ENCODE data around the gene IGSF9. TPM values are rescaled to one million over a fixed set of nuclear protein-coding genes. Genes with fewer than 3 reads are reported as not detected.

Gene IGSF9
- total RNA-seq, 1 experiment from 2014 or later, result 15.6 TPM

- POLR2A ChIA-PET (ENCODE audit: unreplicated experiment), result no interaction called here
- Histone ChIP-seq H2AFZ (ENCODE audit: low read length) (no peak overlapping the region), H3K27me3 (ENCODE audit: low read length) (peaks cover 8% of the 10 kb centered on the region; the same call in 1 of the 2 replicates), H3K9me3 (ENCODE audit: low read length) (no peaks in the 10 kb centered on the region), H3K4me3 (ENCODE audit: low read length) (no peak overlapping the region), H3K9me2 (replicated peaks; ENCODE audit: low read length) (0 out of 2 replicates have a peak, but pooled peaks cover 5% of the 10 kb centered on the region), H3K79me2 (ENCODE audit: low read length) (no peaks in the 10 kb centered on the region), H3F3A (ENCODE audit: low read length, unreplicated experiment) (no peaks in the 10 kb centered on the region), H4K20me1 (ENCODE audit: low read length) (no peaks in the 10 kb centered on the region), H3K9ac (ENCODE audit: low read length) (no peak overlapping the region), H3K27ac (ENCODE audit: low read length) (no peak overlapping the region), H3K4me2 (ENCODE audit: low read length) (no peak overlapping the region), H3K36me3 (ENCODE audit: low read depth, low read length) (no peaks in the 10 kb centered on the region), H3K4me1 (ENCODE audit: insufficient read depth, low read length) (no peaks in the 10 kb centered on the region)
- DNase-seq (no peak), ATAC-seq (no peak)
- no TSS peak for BruUV-seq (replicated peaks)
- CTCF ChIA-PET, result no interaction called here
- TF ChIP-seq EZH2phosphoT487 (IDR thresholded peaks at IDR 0.05; ENCODE audit: borderline replicate concordance, low read length), result no peak
- TF ChIP-seq EZH2 (IDR thresholded peaks at IDR 0.05; ENCODE audit: low read length, unreplicated experiment), result no peak
- no peak for TF ChIP-seq CTCF (conservative IDR thresholded peaks at IDR 0.05; ENCODE audit: low read depth, low read length)
- intact Hi-C loops (cut with micrococcal nuclease), result no loop called here
Observed at GRCh38 chr1:159981351-159982055, 36.1 kb upstream of the IGSF9 start.

GRCh38 chr1:159980786-159981185 is 35.4 kb upstream of the IGSF9 start:
- POLR2A ChIA-PET (ENCODE audit: unreplicated experiment), result no interaction called here
- H3K4me2 ChIP-seq (ENCODE audit: low read length), result no peak overlapping the region
- H3K27ac ChIP-seq (ENCODE audit: low read length), result no peak overlapping the region
- no TSS peak for BruUV-seq (replicated peaks)
- no peak overlapping the region for H3K4me3 ChIP-seq (ENCODE audit: low read length)
- H2AFZ ChIP-seq (ENCODE audit: low read length), result no peak overlapping the region
- no peak for TF ChIP-seq EZH2phosphoT487 (IDR thresholded peaks at IDR 0.05; ENCODE audit: borderline replicate concordance, low read length)
- H3K9me2 ChIP-seq (replicated peaks; ENCODE audit: low read length), result 0 out of 2 replicates have a peak, but pooled peaks cover 5% of the 10 kb centered on the region
- no peaks in the 10 kb centered on the region for H3K79me2 ChIP-seq (ENCODE audit: low read length)
- no peak overlapping the region for H3K9ac ChIP-seq (ENCODE audit: low read length)
- no peaks in the 10 kb centered on the region for H4K20me1 ChIP-seq (ENCODE audit: low read length)
- H3K4me1 ChIP-seq (ENCODE audit: insufficient read depth, low read length), result no peaks in the 10 kb centered on the region
- ATAC-seq (no peak), DNase-seq (no peak)
- intact Hi-C loops (cut with micrococcal nuclease), result no loop called here
- H3K36me3 ChIP-seq (ENCODE audit: low read depth, low read length), result no peaks in the 10 kb centered on the region
- CTCF ChIA-PET, result no interaction called here
- H3K9me3 ChIP-seq (ENCODE audit: low read length), result no peaks in the 10 kb centered on the region
- H3F3A ChIP-seq (ENCODE audit: low read length, unreplicated experiment), result no peaks in the 10 kb centered on the region
- peaks cover 8% of the 10 kb centered on the region; the same call in 1 of the 2 replicates for H3K27me3 ChIP-seq (ENCODE audit: low read length)

GRCh38 chr1:159980076-159980475 is 34.7 kb upstream of the IGSF9 start:
- no peaks in the 10 kb centered on the region for H4K20me1 ChIP-seq (ENCODE audit: low read length)
- no peaks in the 10 kb centered on the region for H3K9me2 ChIP-seq (replicated peaks; ENCODE audit: low read length)
- H3K9me3 ChIP-seq (ENCODE audit: low read length), result no peaks in the 10 kb centered on the region
- DNase-seq (no peak), ATAC-seq (no peak)
- ChIA-PET POLR2A (ENCODE audit: unreplicated experiment) (no interaction called here), CTCF (no interaction called here)
- TF ChIP-seq CTCF (conservative IDR thresholded peaks at IDR 0.05; ENCODE audit: low read depth, low read length), result no peak
- no peak for TF ChIP-seq EZH2phosphoT487 (IDR thresholded peaks at IDR 0.05; ENCODE audit: borderline replicate concordance, low read length)
- no peak for TF ChIP-seq EZH2 (IDR thresholded peaks at IDR 0.05; ENCODE audit: low read length, unreplicated experiment)
- no peak overlapping the region for H2AFZ ChIP-seq (ENCODE audit: low read length)
- no peak overlapping the region for H3K4me3 ChIP-seq (ENCODE audit: low read length)
- H3K36me3 ChIP-seq (ENCODE audit: low read depth, low read length), result no peaks in the 10 kb centered on the region
- H3K27ac ChIP-seq (ENCODE audit: low read length), result no peak overlapping the region
- BruUV-seq (replicated peaks), result no TSS peak
- H3F3A ChIP-seq (ENCODE audit: low read length, unreplicated experiment), result no peaks in the 10 kb centered on the region
- no peaks in the 10 kb centered on the region for H3K79me2 ChIP-seq (ENCODE audit: low read length)
- H3K4me2 ChIP-seq (ENCODE audit: low read length), result no peak overlapping the region
- intact Hi-C loops (cut with micrococcal nuclease), result no loop called here
- peaks cover 10% of the 10 kb centered on the region; the same call in 1 of the 2 replicates for H3K27me3 ChIP-seq (ENCODE audit: low read length)
- H3K9ac ChIP-seq (ENCODE audit: low read length), result no peak overlapping the region
- no peaks in the 10 kb centered on the region for H3K4me1 ChIP-seq (ENCODE audit: insufficient read depth, low read length)

Measured in PC-3 (cell line).